Subcutaneous abdominal adipose tissue (tissue), 5 donors: ENCODE data around the gene RACK1.

Source experiments
- H3K27ac ChIP-seq: one replicate; pipeline ENCODE4 v1.7.0; 2013; ENCODE audit warnings: low read depth, mild to moderate bottlenecking, inconsistent platforms, low read length, moderate library complexity
- H3K27me3 ChIP-seq, 5 donors: one replicate each; pipeline ENCODE4 v1.7.0; 2013; ENCODE audit warnings: low read length in 5 of 5, inconsistent platforms in 1 of 5; ENCODE audit not compliant: control insufficient read depth in 5 of 5, insufficient read depth in 4 of 5
- H3K36me3 ChIP-seq, 5 donors: one replicate each; pipeline ENCODE4 v1.7.0; 2013; ENCODE audit warnings: low read length in 5 of 5; ENCODE audit not compliant: control insufficient read depth in 5 of 5, insufficient read depth in 5 of 5
- H3K4me1 ChIP-seq, 5 donors: one replicate each; pipeline ENCODE4 v1.7.0; 2013; ENCODE audit warnings: low read length in 5 of 5, mild to moderate bottlenecking in 3 of 5, moderate library complexity in 1 of 5; ENCODE audit not compliant: control insufficient read depth in 5 of 5, insufficient read depth in 5 of 5
- H3K4me3 ChIP-seq, 5 donors: one replicate each; pipeline ENCODE4 v1.7.0; 2013; ENCODE audit warnings: low read length in 5 of 5, low read depth in 1 of 5
- H3K9ac ChIP-seq, 5 donors: one replicate each; pipeline ENCODE4 v1.7.0; 2013; ENCODE audit warnings: low read length in 5 of 5, mild to moderate bottlenecking in 4 of 5, moderate library complexity in 3 of 5
- H3K9me3 ChIP-seq, 5 donors: one replicate each; pipeline ENCODE4 v1.7.0; 2013; ENCODE audit warnings: low read length in 5 of 5; ENCODE audit not compliant: control insufficient read depth in 5 of 5
- donor health status: healthy.
- donor health status: healthy.
- donor health status: healthy.
- donor health status: healthy.
- donor health status: healthy.

Gene RACK1

DNA sequence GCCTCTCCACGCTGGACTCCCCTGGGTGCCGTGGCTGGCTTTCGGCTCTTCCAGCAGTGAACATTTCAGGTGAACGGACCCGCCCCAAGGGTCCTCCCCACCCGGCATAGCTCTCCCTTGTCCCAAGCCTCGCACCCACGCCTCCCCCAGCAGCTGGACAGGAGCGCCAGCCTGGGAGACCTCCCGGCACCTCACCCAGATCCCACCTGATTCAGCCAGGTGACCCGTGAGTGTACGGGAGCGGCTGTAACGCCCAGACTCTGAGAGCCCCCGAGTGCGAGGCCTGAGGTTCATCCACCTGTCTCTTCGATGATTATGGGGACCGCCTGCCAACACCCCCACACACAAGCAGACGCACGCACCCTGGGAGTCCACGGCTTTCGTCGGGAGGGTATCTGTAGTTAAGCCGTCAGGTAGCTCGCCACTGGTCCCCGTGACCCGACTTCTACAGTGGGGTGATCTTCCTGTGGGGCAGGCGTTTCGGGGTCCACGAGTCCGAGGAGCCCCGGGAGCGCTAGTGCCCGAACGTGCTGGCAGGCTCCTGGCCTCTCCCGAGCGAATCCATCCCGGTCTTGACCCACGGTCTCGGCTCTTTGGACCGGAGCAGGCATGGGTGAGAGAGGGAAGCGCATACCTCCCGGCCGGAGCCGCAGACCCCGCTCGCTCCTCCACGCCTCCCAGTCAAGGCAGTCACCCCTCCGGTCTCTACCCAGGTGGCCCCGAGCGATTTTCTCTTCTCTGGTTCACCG lies 53.6 kb downstream of the RACK1 start:
- Histone ChIP-seq H3K36me3 (no peaks in the 10 kb centered on the region), H3K27me3 (no peaks in the 10 kb centered on the region), H3K9me3 (no peaks in the 10 kb centered on the region), H3K27ac (peak overlapping the region; percentile 71), H3K4me3 (peak overlapping the region; percentile 75 to 97 (median 94)), H3K9ac (peak overlapping the region; percentile 68 to 77 (median 71)), H3K4me1 (peaks cover 4 to 42% (median 35%) of the 10 kb centered on the region in 5 donors)

DNA sequence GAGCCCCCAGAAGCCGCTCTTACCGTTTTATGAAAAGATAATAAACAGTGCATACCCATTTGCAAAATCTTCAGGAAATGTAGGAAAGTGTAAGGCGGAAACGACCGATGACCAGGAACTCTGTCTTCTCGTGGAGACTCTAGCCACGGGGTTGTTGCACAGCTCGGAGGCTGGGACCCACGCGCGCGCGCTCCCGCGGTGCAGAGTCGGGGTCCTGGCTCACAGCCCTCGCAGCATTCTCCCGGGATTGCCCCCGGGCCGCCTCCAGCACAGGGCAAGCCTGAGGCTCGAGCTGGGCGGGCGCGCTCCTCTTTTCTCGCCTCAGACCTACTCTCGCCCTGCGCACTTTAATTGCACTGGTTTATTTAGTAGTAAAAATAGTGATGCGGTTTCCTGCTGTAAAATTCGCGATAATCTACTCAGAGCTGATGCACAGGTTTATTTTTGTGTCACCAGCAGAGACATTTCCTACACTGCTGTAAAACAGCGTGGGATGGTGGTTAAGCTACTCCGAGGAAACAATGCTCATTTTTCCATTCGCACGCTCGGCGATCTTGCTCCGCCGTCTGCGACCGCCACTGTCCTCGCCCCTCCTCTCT lies 54.2 kb downstream of the RACK1 start:
- no peaks in the 10 kb centered on the region for H3K27me3 ChIP-seq
- peak overlapping the region; percentile 71 for H3K27ac ChIP-seq
- H3K4me1 ChIP-seq: peaks cover 4 to 46% (median 38%) of the 10 kb centered on the region in 5 donors
- peak overlapping the region; percentile 68 to 77 (median 71) for H3K9ac ChIP-seq
- peak overlapping the region; percentile 75 to 97 (median 94) for H3K4me3 ChIP-seq
- no peaks in the 10 kb centered on the region for H3K9me3 ChIP-seq
- H3K36me3 ChIP-seq: no peaks in the 10 kb centered on the region

- H3K4me1 ChIP-seq: peaks cover 4 to 53% (median 44%) of the 10 kb centered on the region in 5 donors
- H3K4me3 ChIP-seq: peak overlapping the region; percentile 75 to 97 (median 94)
- no peaks in the 10 kb centered on the region for H3K27me3 ChIP-seq
- H3K9ac ChIP-seq: peak overlapping the region; percentile 69 to 78 (median 74)
- peak overlapping the region; percentile 71 for H3K27ac ChIP-seq
- H3K9me3 ChIP-seq: no peaks in the 10 kb centered on the region
- H3K36me3 ChIP-seq: no peaks in the 10 kb centered on the region
Measured at GRCh38 chr5:181188700-181189362, 54.9 kb downstream of the RACK1 start.

- H3K36me3 ChIP-seq: no peaks in the 10 kb centered on the region
- H3K27ac ChIP-seq: peak overlapping the region; percentile 41
- H3K4me1 ChIP-seq: peaks cover 4 to 53% (median 42%) of the 10 kb centered on the region in 5 donors
- no peaks in the 10 kb centered on the region for H3K27me3 ChIP-seq
- H3K4me3 ChIP-seq: peak overlapping the region; percentile 39 to 69 (median 53)
- no peak overlapping the region for H3K9ac ChIP-seq
- no peaks in the 10 kb centered on the region for H3K9me3 ChIP-seq
Measured at GRCh38 chr5:181187500-181188213, 56.0 kb downstream of the RACK1 start.

GRCh38 chr5:181186986-181187499 lies 56.7 kb downstream of the RACK1 start:
- no peak overlapping the region for H3K9ac ChIP-seq
- no peaks in the 10 kb centered on the region for H3K9me3 ChIP-seq
- no peaks in the 10 kb centered on the region for H3K36me3 ChIP-seq
- peak overlapping the region in 2 of 5 donors; percentile 53 to 56 for H3K4me3 ChIP-seq
- H3K4me1 ChIP-seq: peaks cover 4 to 49% (median 37%) of the 10 kb centered on the region in 5 donors
- H3K27me3 ChIP-seq: no peaks in the 10 kb centered on the region
- no peak overlapping the region for H3K27ac ChIP-seq
